Activated T-cell treated with anti-CD3 and anti-CD28 coated beads, Interleukin-2, amount 50 U/mL, for 72 hours (primary cell): ENCODE data around the gene HOXA13. TPM values are rescaled to one million over a fixed set of nuclear protein-coding genes. Genes with fewer than 3 reads are reported as not detected.

Experiments
- ATAC-seq, 2 donors: fragments of 150-1000 bp; cut with Tn5 transposase; replicated peaks in 1 of 2; 2 replicates each; pipeline ENCODE4 v1.10.0; 2021; ENCODE audit warnings: moderate library complexity in 2 of 2, mild to moderate bottlenecking in 1 of 2
- DNase-seq, 2 donors: peaks; one replicate each; pipeline ENCODE4 v3.0.0; 2021 to 2022; ENCODE audit warnings: mixed read lengths in 1 of 2
- H3K27ac Mint-ChIP-seq: one replicate; pipeline ENCODE4 v1.8.0; 2022; ENCODE audit warnings: mild to moderate bottlenecking, moderate library complexity, mixed read lengths
- H3K27me3 Mint-ChIP-seq: one replicate; pipeline ENCODE4 v1.8.0; 2022; ENCODE audit warnings: low read depth, mixed read lengths
- H3K36me3 Mint-ChIP-seq, 2 donors: one replicate each; pipeline ENCODE4 v1.8.0; 2022; ENCODE audit warnings: mixed read lengths in 2 of 2, mild to moderate bottlenecking in 1 of 2; ENCODE audit not compliant: insufficient read depth in 2 of 2
- H3K4me1 Mint-ChIP-seq: one replicate; pipeline ENCODE4 v1.8.0; 2022; ENCODE audit warnings: low read depth, mixed read lengths
- H3K4me3 Mint-ChIP-seq, 2 donors: one replicate each; pipeline ENCODE4 v1.8.0; 2022; ENCODE audit warnings: mild to moderate bottlenecking in 2 of 2, mixed read lengths in 2 of 2, moderate library complexity in 2 of 2
- H3K9me3 Mint-ChIP-seq, 2 donors: one replicate each; pipeline ENCODE4 v1.8.0; 2022; ENCODE audit warnings: mixed read lengths in 2 of 2
- total RNA-seq, 2 donors: library from RNA; stranded (reverse); gene quantifications; one replicate each; pipeline ENCODE4 v1.2.3, GENCODE V29; 2022

The HOXA13 gene
- total RNA-seq, 2 donors from 2014 or later: not detected

DNA sequence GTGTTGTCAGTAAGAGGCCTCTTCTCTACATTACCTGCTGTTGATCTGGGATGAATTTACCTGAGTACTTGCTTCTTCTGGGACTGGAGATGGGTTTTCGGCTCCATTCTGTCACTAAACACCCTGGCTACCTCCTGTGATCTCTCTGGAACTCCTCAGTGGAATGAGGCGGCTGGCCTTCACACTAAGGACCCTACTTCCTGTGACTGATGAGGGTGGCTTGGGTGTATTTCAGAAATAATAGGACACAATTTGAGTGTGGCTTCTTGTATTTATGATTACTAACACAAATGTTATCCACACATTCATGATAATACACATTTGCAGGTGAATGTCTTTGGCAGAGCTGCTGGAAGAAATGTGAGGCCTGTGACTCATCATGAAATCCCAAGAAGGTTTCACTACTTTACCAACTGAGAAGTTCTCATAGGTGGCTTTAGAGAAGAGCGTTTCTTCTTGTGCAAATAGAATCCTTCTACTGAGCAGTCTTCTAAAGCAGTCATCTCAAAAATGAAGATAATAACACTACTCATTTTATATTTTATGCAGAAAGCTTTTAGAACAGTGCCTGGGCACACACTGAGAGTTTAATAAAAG is 21.4 kb upstream of the HOXA13 start:
- ATAC-seq (peak; percentile 64 to 72), DNase-seq (no peak)
- no peaks in the 10 kb centered on the region for H3K9me3 Mint-ChIP-seq
- H3K36me3 Mint-ChIP-seq: no peaks in the 10 kb centered on the region
- H3K4me3 Mint-ChIP-seq: peak overlapping the region in 1 of 2 donors; percentile 31
- peaks cover 9% of the 10 kb centered on the region for H3K4me1 Mint-ChIP-seq
- H3K27ac Mint-ChIP-seq: no peak overlapping the region
- H3K27me3 Mint-ChIP-seq: peaks cover 87% of the 10 kb centered on the region

DNA sequence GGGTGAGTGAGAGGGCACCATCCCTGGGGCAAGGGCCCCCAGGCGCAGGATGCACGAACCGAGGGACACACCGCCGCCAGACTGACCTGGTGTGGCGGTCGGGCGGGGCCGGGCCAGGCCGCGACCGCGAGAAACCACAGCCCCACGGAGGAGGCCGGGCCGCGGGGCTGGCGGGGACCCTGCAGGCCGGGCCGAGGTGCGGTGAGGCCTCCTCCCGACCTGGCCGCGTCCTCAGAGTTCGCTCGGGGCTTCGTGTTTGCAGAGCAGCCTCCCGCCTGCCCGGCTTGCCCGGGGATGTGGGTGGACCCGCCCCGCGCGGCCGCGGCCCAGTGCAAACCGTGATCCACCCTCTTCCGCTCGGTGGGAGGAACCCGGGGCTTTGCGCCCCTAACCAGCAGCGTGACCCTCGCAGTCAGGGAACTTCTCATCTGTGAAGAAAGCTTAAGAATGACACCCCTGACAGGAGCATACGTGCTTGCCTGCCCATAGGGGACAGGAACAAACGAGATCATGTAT is 20.6 kb upstream of the HOXA13 start:
- no peaks in the 10 kb centered on the region for H3K36me3 Mint-ChIP-seq
- ATAC-seq: no peak

DNA sequence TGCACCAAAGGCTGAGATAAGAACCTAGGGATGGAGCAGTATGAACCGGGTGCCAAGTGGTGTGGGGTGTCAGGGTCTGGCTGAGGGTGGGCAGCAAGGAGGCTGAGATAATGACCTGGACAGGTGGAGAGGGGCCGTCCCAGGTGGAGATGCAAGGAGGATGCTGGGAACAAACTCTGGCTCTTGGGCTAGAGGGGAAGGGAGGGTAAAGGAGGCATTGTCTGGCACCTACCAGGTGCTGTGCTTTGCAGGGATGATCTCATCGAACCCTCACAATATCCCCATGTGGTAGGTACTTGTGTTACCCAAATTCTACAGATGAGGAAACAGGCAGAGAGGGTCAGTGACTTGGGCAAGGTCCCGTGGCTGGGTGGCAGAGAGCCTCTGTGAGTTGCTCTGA is 19.9 kb upstream of the HOXA13 start:
- no peak for ATAC-seq

More for the DNA sequence above, 20.6 kb upstream of the HOXA13 start:
- no peak overlapping the region for H3K4me3 Mint-ChIP-seq
- H3K27me3 Mint-ChIP-seq: peaks cover 91% of the 10 kb centered on the region
- DNase-seq: no peak
- H3K27ac Mint-ChIP-seq: no peak overlapping the region
- H3K4me1 Mint-ChIP-seq: peaks cover 9% of the 10 kb centered on the region
- no peaks in the 10 kb centered on the region for H3K9me3 Mint-ChIP-seq

DNA sequence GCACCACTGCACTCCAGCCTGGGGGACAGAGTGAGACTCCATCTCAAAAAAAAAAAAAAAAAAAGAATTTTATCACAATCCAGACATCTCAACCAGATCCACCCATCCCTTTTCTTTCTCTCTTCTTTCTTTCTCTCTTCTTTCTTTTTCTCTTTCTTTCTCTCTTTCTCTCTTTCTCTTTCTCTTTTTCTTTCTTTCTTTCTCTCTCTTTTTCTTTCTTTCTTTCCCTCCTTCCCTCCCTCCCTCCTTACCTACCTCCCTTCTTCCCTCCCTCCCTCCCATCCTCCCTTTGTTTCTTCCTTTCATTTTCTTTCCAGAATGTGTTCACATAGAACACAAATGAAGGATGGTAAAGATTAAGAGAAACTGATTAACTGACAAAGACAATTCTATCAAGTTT is 18.1 kb upstream of the HOXA13 start:
- Mint-ChIP-seq H3K27me3 (peaks cover 90% of the 10 kb centered on the region), H3K4me1 (peaks cover 18% of the 10 kb centered on the region), H3K27ac (no peak overlapping the region), H3K9me3 (no peaks in the 10 kb centered on the region), H3K4me3 (no peak overlapping the region), H3K36me3 (no peaks in the 10 kb centered on the region)
- ATAC-seq (no peak), DNase-seq (no peak)

More for the DNA sequence above, 19.9 kb upstream of the HOXA13 start:
- DNase-seq: no peak
- no peaks in the 10 kb centered on the region for H3K9me3 Mint-ChIP-seq
- H3K27ac Mint-ChIP-seq: no peak overlapping the region
- no peak overlapping the region for H3K4me3 Mint-ChIP-seq
- no peaks in the 10 kb centered on the region for H3K36me3 Mint-ChIP-seq
- peaks cover 93% of the 10 kb centered on the region for H3K27me3 Mint-ChIP-seq
- H3K4me1 Mint-ChIP-seq: peaks cover 9% of the 10 kb centered on the region

DNA sequence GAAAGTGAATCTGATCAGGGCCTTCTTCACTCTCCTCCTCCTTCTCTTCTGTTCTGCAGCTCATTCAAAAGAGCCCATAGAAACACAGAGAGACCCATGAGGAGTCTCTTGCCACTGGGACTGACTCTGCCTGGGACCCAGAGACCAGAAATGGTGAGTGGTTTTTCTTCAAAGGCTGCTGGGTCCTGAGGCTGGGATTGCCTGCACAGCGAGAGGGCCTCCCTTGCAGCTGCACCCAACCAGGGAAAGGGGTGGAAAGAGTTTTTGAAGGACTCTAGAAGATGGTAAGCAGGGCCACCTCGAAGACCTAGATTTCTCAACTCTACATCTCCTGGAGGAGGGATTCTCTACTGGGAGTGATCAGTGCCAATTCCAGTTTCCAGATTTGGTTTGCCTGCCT is 15.5 kb upstream of the HOXA13 start:
- Mint-ChIP-seq H3K27me3 (peaks cover 92% of the 10 kb centered on the region), H3K36me3 (no peaks in the 10 kb centered on the region), H3K9me3 (no peaks in the 10 kb centered on the region), H3K4me1 (peaks cover 13% of the 10 kb centered on the region), H3K27ac (no peak overlapping the region), H3K4me3 (no peak overlapping the region)
- ATAC-seq (no peak), DNase-seq (no peak)

DNA sequence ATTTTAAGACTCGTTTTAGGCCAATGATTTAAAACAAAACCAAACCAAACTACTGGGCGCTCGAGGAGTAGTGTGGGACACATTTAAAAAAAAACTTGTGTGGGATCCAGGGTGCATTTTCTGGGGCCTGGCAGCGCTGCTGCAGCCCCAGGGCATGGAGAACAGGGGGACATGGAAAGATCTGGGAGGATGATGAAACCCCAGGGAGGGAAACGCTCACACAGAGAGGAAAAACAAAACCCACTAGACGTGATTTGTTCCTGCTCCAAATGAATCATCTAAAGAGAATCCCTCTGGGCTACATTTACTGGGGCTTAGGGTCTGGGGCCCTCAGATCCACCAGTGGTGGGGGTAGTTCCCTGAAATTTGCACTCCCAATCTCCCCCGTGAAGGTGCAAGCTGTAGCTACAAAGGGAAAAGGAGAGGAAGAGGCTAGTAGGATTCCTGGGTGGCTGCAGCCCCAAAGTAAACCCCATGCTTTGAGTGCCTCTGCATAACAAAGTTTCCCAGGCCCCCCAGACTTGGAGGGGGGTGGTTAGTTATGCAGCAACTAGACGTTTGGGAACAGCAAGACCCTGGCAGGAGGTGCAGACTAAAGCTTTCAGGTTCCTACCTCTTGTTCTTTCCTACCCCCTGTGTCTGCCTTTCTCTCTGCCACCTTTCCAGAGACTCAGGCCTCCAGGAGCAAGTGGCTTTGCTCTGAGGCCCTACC is 14.5 kb upstream of the HOXA13 start:
- Mint-ChIP-seq H3K27ac (no peak overlapping the region), H3K27me3 (peaks cover 94% of the 10 kb centered on the region), H3K9me3 (no peaks in the 10 kb centered on the region), H3K36me3 (no peaks in the 10 kb centered on the region), H3K4me1 (peaks cover 17% of the 10 kb centered on the region), H3K4me3 (no peak overlapping the region)
- DNase-seq: no peak
- ATAC-seq: no peak

DNA sequence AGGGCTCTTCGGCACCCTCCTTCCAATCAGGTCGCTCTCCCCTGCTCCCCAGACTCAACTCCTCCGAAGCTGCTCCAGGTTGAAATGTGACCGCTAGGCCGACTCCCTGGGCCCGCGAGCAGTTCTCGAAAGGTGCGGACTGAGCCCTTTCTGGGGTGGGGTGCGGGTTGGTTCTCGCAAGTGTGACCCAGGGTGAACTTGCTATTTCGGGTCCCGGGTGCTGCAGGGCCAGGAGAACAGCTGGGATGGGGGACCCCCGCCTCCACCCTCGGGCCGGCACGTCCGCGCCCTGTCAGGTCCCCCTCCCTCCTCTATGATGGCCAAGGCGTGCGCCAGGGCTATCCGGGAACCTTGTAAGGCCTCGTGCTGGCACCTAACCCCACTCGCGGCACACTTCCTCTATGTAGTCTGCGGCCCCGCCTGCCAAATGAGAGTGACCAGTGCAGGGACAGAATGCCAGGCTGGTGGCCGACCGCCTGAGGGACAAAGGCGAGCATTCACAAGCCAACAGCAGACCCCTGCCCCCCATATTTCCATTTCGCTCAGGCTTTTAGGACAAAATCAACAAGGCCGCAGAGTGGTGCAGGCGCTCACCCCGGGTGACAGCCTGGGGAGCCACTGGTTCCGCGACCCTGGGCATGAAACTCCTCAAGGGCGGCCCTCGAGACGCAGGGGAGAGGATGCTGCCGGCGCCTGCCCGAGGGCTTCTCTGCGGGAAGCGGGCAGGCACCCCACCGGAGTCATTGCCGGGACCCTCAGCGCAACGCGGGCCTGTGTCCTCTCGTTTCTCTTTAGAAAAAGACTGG is 13.7 kb upstream of the HOXA13 start:
- Mint-ChIP-seq H3K4me1 (peaks cover 17% of the 10 kb centered on the region), H3K27ac (no peak overlapping the region), H3K27me3 (peaks cover 94% of the 10 kb centered on the region), H3K9me3 (no peaks in the 10 kb centered on the region), H3K36me3 (no peaks in the 10 kb centered on the region), H3K4me3 (peak overlapping the region in 1 of 2 donors; percentile 39)
- no peak for DNase-seq
- ATAC-seq: no peak

DNA sequence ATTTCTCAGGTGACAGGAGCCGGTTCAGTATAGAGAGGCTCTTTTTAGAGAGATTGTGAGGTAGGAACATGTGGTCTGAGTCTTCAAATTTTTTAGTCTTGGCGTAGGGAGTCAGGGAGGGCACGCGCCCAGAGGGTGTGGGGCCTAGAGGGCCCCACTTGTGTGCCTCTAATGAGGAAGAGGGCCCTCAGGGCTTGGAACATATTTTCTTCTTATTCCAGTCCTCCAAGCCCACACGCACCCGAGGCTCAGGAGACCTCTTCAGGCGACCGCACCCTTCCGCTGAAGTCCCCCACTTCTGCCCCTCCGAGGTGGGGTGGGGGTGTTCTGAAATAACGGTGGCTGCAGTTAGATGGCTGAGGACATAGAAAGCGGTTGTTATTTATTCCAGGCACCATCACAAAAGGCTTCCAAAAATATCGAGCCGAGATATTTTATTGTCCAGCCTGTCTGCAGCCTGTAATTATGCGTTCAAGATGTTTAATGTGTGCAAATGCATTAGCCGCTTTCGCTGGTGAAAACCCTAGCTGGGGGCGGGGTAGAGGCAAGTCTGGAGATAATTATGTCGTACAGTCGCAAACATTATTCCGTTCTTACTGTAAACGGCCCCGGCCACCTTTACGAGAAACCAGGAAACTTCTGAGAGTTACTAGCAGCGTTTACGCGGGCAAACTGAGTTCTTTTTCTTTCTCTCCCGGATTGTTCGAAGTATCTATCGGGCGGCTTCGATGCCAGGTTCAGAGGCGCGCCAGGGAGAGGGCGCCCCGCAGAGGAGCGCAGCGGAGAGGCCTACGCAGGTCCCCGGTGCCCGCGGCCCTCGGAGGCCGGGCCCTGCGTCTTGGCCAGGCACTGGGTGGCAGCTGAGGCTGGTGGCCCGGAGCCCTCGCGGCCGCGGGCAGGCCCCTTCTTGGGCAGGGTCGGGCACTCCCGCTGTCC is 12.9 kb upstream of the HOXA13 start:
- H3K4me1 Mint-ChIP-seq: peaks cover 17% of the 10 kb centered on the region
- DNase-seq: no peak
- no peaks in the 10 kb centered on the region for H3K9me3 Mint-ChIP-seq
- ATAC-seq: no peak
- peak overlapping the region; percentile 27 to 51 for H3K4me3 Mint-ChIP-seq
- no peaks in the 10 kb centered on the region for H3K36me3 Mint-ChIP-seq
- no peak overlapping the region for H3K27ac Mint-ChIP-seq
- peaks cover 94% of the 10 kb centered on the region for H3K27me3 Mint-ChIP-seq

DNA sequence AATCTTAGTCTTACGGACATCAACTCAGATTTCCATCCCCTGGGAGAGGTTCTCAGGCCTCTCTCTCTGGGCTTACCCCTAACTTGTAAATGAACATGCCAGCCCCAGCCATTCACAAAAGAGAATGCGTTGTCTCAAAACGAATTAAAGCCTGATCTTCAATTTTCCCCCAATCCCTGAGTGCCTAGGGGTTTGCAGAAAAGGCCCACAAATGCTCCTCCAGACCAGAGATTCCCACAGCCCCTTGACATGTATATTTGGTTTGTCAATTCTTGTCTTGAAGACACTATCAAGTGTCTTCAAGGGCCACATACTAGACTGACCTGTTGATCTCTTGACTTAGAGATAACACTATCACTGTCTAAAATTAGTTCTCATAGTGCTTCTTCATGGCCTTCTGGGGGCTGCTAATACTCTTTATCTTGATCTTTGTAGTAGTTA is 11.9 kb upstream of the HOXA13 start:
- H3K4me3 Mint-ChIP-seq: no peak overlapping the region
- no peaks in the 10 kb centered on the region for H3K36me3 Mint-ChIP-seq
- no peak for DNase-seq
- H3K27ac Mint-ChIP-seq: no peak overlapping the region
- H3K27me3 Mint-ChIP-seq: peaks cover 94% of the 10 kb centered on the region
- ATAC-seq: no peak
- no peaks in the 10 kb centered on the region for H3K9me3 Mint-ChIP-seq
- H3K4me1 Mint-ChIP-seq: peaks cover 17% of the 10 kb centered on the region

DNA sequence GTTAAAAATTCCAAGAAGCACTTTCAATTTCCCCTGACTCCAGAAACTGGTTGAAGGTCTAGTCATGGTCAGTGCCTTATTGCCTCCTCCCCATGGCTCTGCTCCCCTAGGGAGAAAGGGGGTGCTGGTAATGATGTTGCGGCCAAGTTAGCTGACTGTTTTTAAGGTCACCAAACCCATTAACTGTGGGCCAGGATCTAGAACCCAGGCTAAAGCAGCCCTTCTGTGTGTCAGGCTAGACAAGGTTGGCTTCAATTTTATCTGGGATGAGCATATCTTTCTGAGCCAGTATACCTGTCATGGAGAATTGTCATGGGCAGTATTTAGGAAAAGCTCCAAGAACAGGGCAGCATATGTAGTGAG is 11.2 kb upstream of the HOXA13 start:
- peaks cover 23% of the 10 kb centered on the region for H3K4me1 Mint-ChIP-seq
- no peaks in the 10 kb centered on the region for H3K36me3 Mint-ChIP-seq
- DNase-seq (no peak), ATAC-seq (no peak)
- no peak overlapping the region for H3K4me3 Mint-ChIP-seq
- H3K27me3 Mint-ChIP-seq: peaks cover 94% of the 10 kb centered on the region
- no peak overlapping the region for H3K27ac Mint-ChIP-seq
- no peaks in the 10 kb centered on the region for H3K9me3 Mint-ChIP-seq

DNA sequence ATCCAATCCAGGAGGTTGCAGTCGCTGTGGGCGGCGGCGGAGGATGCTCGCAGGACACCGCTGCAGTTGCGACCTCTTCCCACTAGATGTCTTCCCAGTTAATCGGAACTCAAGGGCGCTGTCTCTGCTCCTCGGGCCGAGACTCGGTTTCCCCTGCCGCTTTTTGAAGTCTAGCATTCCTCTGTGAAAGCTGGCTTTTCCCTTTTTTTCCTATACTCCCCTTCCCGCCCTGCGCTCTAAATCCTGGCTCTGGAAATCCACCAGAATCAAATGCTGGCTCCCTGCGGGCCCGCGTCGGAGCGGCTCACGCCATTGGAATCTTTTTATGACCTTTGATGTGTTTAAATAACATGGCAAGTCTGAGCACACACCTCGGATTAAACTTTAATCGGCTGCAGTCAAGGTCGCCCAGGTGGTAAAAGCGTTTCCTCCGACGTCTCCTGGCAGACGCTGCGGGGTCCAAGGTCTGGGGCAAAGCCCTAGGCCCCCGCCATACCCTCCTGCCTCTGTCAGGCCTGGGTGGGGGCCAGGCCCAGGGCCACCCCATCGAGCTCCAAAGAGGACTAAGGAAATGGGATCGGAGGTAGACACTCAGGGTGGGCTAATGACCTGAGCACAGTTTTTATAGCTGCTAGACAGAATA is 10.7 kb upstream of the HOXA13 start:
- no peak overlapping the region for H3K27ac Mint-ChIP-seq
- H3K4me3 Mint-ChIP-seq: peak overlapping the region; percentile 65 to 74
- H3K4me1 Mint-ChIP-seq: peaks cover 29% of the 10 kb centered on the region
- DNase-seq: peak; percentile 58 to 60
- no peaks in the 10 kb centered on the region for H3K9me3 Mint-ChIP-seq
- ATAC-seq: peak; percentile 43 to 63
- H3K36me3 Mint-ChIP-seq: no peaks in the 10 kb centered on the region
- H3K27me3 Mint-ChIP-seq: peaks cover 94% of the 10 kb centered on the region

DNA sequence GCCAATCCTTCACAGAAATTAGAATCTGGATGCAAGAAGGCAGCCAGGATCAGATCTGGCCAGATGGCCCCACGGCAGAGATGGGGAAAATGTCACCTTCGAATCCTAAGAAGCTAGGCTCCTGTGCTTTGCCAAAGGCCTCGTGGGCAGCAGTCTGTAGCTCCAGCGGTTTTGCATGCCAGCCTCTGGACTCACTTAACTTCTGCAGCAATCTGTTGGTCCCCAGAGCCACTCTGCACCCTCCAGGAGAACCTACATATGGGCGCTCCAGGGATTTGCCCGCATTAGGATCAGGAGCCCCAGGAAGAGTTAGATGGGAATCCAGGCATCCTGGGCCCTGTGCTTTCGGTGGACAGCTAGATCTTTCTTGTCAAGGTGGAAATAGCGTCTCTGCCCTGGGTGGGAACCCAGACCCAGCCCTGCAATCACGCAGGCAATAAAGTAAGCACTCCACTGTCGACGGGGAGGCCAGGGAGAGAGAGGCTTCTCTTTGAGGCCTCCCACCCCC is 10.1 kb upstream of the HOXA13 start:
- no peaks in the 10 kb centered on the region for H3K9me3 Mint-ChIP-seq
- no peaks in the 10 kb centered on the region for H3K36me3 Mint-ChIP-seq
- no peak overlapping the region for H3K27ac Mint-ChIP-seq
- peak in 1 of 2 donors; percentile 12 for ATAC-seq
- peaks cover 33% of the 10 kb centered on the region for H3K4me1 Mint-ChIP-seq
- DNase-seq: no peak
- H3K27me3 Mint-ChIP-seq: peaks cover 94% of the 10 kb centered on the region
- H3K4me3 Mint-ChIP-seq: peak overlapping the region in 1 of 2 donors; percentile 74
